NCI-H748 (cell line): ENCODE results near the gene HAAO.
"Not testable (repeated sequence)": the region's sequence is repeated elsewhere in the genome, so short reads cannot be mapped to it uniquely, and the experiment has no call there.

Experiments used
- DNase-seq: peaks from one replicate; lab custom pipeline; 2025; ENCODE audit not compliant: unreplicated experiment; lab: John Stamatoyannopoulos, UW

HAAO gene

GRCh38 chr2:42752816-42753813 is 39.3 kb downstream of the HAAO start:
- no peak for DNase-seq

GRCh38 chr2:42752314-42752713 is 40.1 kb downstream of the HAAO start:
- no peak for DNase-seq

- DNase-seq = no peak
Measured at GRCh38 chr2:42748840-42749239, 43.5 kb downstream of the HAAO start.

- DNase-seq = no peak
Measured at GRCh38 chr2:42747422-42747821, 45.0 kb downstream of the HAAO start.

GRCh38 chr2:42744545-42745082 is 47.8 kb downstream of the HAAO start:
- no peak for DNase-seq

GRCh38 chr2:42743659-42743990 is 48.8 kb downstream of the HAAO start:
- no peak for DNase-seq

- DNase-seq = no peak
Measured at GRCh38 chr2:42742740-42743658, 49.4 kb downstream of the HAAO start.

GRCh38 chr2:42741140-42741539 is 51.2 kb downstream of the HAAO start:
- no peak for DNase-seq

GRCh38 chr2:42736598-42737322 is 55.6 kb downstream of the HAAO start:
- DNase-seq = no peak

- no peak for DNase-seq
Measured at GRCh38 chr2:42733852-42734251, 58.5 kb downstream of the HAAO start.

GRCh38 chr2:42731316-42731715 is 61.1 kb downstream of the HAAO start:
- not testable (repeated sequence) for DNase-seq

- DNase-seq = no peak
Measured at GRCh38 chr2:42726680-42727079, 65.7 kb downstream of the HAAO start.

GRCh38 chr2:42725657-42726056 is 66.7 kb downstream of the HAAO start:
- DNase-seq = no peak

- DNase-seq = no peak
Measured at GRCh38 chr2:42724886-42725285, 67.5 kb downstream of the HAAO start.

GRCh38 chr2:42723465-42723864 is 68.9 kb downstream of the HAAO start:
- DNase-seq = no peak

GRCh38 chr2:42722320-42723190 is 69.8 kb downstream of the HAAO start:
- peak; percentile 2 for DNase-seq

GRCh38 chr2:42721898-42722297 is 70.5 kb downstream of the HAAO start:
- DNase-seq = no peak
